ENCODE data around the gene USH1C. TPM values are rescaled to one million over a fixed set of nuclear protein-coding genes. Genes with fewer than 3 reads are reported as not detected.

USH1C gene
- total RNA-seq, 1 donor from 2014 or later: 1.4 TPM

DNA sequence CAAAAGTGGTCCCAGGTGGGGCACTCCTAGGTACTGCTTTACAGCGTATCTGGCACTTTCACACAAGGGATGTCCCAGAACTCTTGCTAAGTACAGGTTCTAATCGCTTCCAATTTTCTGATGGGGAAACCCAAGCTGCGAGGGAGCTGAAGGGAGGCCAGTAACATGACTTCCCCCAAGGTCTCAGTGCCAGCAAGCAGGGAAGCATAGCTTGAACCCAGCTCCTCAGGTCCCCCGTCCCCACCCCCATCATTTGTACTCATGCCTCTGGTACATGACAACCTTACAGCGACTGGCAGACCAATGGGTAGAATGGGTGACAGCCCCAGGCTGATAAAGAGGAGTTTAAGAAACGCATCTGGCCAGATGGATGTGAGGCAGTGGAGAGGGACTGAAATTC, 66.9 kb downstream of the USH1C start:
- H3K36me3 Mint-ChIP-seq (ENCODE audit: low read depth, unreplicated experiment): no peaks in the 10 kb centered on the region
- no peaks in the 10 kb centered on the region for H3K9me3 Mint-ChIP-seq (ENCODE audit: unreplicated experiment)
- DNase-seq (ENCODE audit: low spot score): no peak
- H3K4me1 Mint-ChIP-seq (ENCODE audit: unreplicated experiment): peaks cover 9% of the 10 kb centered on the region
- peak overlapping the region; percentile 4 for H3K4me3 Mint-ChIP-seq (ENCODE audit: unreplicated experiment)
- H3K27me3 Mint-ChIP-seq (ENCODE audit: unreplicated experiment): peaks cover 29% of the 10 kb centered on the region
- TF ChIP-seq, protein P1, sequence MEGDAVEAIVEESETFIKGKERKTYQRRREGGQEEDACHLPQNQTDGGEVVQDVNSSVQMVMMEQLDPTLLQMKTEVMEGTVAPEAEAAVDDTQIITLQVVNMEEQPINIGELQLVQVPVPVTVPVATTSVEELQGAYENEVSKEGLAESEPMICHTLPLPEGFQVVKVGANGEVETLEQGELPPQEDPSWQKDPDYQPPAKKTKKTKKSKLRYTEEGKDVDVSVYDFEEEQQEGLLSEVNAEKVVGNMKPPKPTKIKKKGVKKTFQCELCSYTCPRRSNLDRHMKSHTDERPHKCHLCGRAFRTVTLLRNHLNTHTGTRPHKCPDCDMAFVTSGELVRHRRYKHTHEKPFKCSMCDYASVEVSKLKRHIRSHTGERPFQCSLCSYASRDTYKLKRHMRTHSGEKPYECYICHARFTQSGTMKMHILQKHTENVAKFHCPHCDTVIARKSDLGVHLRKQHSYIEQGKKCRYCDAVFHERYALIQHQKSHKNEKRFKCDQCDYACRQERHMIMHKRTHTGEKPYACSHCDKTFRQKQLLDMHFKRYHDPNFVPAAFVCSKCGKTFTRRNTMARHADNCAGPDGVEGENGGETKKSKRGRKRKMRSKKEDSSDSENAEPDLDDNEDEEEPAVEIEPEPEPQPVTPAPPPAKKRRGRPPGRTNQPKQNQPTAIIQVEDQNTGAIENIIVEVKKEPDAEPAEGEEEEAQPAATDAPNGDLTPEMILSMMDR (IDR thresholded peaks at IDR 0.05; ENCODE audit: unreplicated experiment): no peak
- H3K27ac Mint-ChIP-seq (ENCODE audit: unreplicated experiment): no peak overlapping the region

DNA sequence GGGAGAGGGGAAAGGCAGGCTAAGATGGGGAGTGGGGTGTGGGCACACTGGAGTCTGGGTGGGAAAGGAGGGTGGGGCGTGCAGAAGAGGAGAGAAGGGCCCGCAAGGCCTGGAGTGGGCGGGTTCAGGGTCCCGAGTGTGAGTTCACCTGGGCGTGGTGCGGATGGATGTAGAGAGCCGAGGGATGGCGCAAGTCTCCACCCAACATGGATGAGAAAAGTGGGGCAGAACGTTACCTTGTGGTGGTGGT, 67.2 kb downstream of the USH1C start:
- H3K27ac Mint-ChIP-seq (ENCODE audit: unreplicated experiment): no peak overlapping the region
- H3K4me3 Mint-ChIP-seq (ENCODE audit: unreplicated experiment): no peak overlapping the region
- peaks cover 9% of the 10 kb centered on the region for H3K4me1 Mint-ChIP-seq (ENCODE audit: unreplicated experiment)
- no peak for DNase-seq (ENCODE audit: low spot score)
- no peaks in the 10 kb centered on the region for H3K9me3 Mint-ChIP-seq (ENCODE audit: unreplicated experiment)
- TF ChIP-seq, protein P1 (IDR thresholded peaks at IDR 0.05; ENCODE audit: unreplicated experiment): no peak
- H3K27me3 Mint-ChIP-seq (ENCODE audit: unreplicated experiment): peaks cover 29% of the 10 kb centered on the region
- no peaks in the 10 kb centered on the region for H3K36me3 Mint-ChIP-seq (ENCODE audit: low read depth, unreplicated experiment)

DNA sequence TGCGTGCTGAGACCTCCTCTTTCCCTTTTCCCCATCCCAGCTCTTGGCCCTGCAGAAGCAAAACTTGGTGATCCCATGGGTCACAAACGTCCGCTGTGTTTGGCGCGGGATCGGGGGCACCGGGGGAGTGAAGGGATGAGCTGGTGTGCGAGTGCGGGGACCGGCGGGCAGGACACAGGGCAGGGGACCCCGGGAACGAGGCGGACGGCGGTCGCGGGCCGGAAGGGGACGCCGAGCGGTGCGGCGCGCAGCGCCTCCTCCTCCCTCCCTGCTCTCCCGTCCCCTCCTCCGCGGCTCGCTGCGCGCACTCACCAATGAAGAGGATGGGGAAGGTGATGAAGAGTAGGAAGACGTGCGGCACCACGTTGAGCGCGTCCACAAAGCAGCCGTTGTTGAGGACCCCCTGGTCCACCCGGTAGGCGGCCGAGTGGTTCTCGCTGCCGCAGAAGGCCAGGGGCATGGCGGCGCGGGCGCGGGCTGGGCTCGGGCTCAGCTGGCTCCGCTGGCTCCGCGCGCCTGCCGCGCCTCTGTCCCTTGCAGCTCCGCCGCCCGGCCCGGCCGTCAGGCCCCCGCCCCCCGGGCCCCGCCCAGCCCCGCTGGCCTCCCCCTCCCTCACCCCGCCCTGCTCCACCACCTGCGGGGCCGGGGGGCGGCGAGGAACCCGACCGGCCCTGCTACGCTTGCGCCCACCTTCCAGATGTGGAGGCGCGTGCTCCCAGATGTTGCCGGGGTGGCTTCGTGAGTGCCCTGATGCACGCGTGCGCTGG, 67.7 kb downstream of the USH1C start, which contains the start of gene ABCC8:
Gene ABCC8 (minus strand): TSS at position 529 of the 767 bp plus-strand sequence. CDS start 69 bp downstream, at position 460.
- DNase-seq (ENCODE audit: low spot score): peak; percentile 28
- H3K4me1 Mint-ChIP-seq (ENCODE audit: unreplicated experiment): peaks cover 9% of the 10 kb centered on the region
- no peak within 1 kb of the TSS for H3K27ac Mint-ChIP-seq (ENCODE audit: unreplicated experiment)
- H3K4me3 Mint-ChIP-seq (ENCODE audit: unreplicated experiment): peak within 1 kb of the TSS; percentile 83
- no peaks in the 10 kb centered on the region for H3K36me3 Mint-ChIP-seq (ENCODE audit: low read depth, unreplicated experiment)
- H3K27me3 Mint-ChIP-seq (ENCODE audit: unreplicated experiment): peaks cover 29% of the 10 kb centered on the region
- TF ChIP-seq, protein P1 (IDR thresholded peaks at IDR 0.05; ENCODE audit: unreplicated experiment): no peak
- H3K9me3 Mint-ChIP-seq (ENCODE audit: unreplicated experiment): no peaks in the 10 kb centered on the region

DNA sequence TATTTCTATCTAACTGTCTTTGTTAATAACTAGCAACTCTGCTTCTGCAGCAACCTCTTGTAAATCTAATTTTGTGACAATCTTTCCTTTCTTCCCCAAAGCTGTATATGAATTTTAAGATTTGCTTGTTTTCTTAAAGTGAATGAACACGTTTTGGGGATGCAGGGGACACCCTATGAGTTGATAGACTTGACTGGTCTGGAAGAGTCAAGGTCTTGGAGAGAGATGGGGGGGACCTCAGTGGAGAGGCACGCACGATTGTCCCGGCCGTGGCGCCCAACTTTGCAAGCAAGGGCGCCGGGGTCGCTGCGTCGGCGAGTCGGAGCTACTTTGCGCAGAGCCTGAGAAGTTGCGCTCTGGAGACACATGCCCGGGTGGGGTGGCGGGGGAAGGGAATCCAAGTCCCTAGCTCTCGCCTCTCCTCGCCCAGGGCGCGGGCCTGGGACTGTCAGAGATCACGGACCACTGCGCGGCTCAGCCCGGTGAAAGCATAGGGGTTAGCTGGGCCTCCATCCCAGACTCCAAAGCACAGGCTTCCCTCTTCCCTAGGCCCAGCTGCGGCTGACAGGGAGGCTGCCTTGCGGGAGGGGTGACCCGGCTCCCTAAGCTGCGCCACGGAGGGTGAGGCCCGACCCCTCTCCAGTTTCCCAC, 68.4 kb downstream of the USH1C start:
- Mint-ChIP-seq H3K9me3 (ENCODE audit: unreplicated experiment) (no peaks in the 10 kb centered on the region), H3K36me3 (ENCODE audit: low read depth, unreplicated experiment) (no peaks in the 10 kb centered on the region), H3K27ac (ENCODE audit: unreplicated experiment) (no peak overlapping the region), H3K4me1 (ENCODE audit: unreplicated experiment) (peaks cover 9% of the 10 kb centered on the region), H3K27me3 (ENCODE audit: unreplicated experiment) (peaks cover 29% of the 10 kb centered on the region), H3K4me3 (ENCODE audit: unreplicated experiment) (peak overlapping the region; percentile 83)
- DNase-seq (ENCODE audit: low spot score): peak; percentile 11
- TF ChIP-seq, protein P1 (IDR thresholded peaks at IDR 0.05; ENCODE audit: unreplicated experiment): no peak
